Measurements from ENCODE around the gene SMARCA4. TPM values are rescaled to one million over a fixed set of nuclear protein-coding genes. Genes with fewer than 3 reads are reported as not detected.

Gene SMARCA4
- total RNA-seq = 100 to 1,000 TPM; 119 to 120 TPM

DNA sequence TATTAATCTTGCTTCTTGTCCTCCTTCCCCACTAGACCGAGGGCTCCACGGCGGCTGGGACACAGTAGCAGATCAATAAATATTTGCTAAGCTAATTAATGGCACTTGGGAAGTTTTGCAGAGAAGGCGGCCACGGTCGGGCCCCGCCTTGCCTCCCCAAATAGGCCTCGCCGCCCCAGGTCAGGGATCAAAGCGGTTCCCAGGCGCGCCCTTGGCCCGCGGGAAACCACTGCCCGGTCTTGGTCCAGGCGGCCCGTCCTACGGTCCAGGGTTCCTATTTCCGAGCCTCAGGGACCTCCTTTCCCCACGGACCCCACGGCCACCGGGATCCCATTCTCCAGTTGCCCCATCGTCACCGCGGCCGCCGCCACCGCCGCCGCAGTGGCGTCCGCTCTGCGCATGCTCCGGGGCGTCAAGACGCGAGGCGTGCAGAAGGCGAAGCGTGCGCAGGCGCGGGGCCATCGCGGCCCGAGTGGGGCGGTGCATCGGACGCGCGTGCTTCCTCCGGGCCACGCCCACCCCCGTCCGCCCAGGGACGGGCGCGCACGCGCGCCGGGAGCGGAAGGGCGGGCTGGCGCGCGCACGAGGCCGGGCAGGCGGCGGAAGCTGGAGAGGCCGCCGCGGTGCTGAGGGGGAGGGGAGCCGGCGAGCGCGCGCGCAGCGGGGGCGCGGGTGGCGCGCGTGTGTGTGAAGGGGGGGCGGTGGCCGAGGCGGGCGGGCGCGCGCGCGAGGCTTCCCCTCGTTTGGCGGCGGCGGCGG, at the start of gene SMARCA4:
Gene SMARCA4, plus strand, starts transcription at position 717 of the 759 bp plus-strand sequence. CDS start 23,122 bp downstream, outside the sequence.
- CTCF ChIA-PET = interaction anchor here (0.6 to 1.5 kb wide), 7 partner anchors 10 to 522 kb away, joined by 3 to 7 read pairs (median 3); no protein-coding TSS in a partner anchor
- POLR2A ChIA-PET = interaction anchor here (0.5 to 1.5 kb wide), 3 partner anchors 18 to 129 kb away, joined by 4 to 10 read pairs (median 5); partner anchors contain the start of gene LDLR

DNA sequence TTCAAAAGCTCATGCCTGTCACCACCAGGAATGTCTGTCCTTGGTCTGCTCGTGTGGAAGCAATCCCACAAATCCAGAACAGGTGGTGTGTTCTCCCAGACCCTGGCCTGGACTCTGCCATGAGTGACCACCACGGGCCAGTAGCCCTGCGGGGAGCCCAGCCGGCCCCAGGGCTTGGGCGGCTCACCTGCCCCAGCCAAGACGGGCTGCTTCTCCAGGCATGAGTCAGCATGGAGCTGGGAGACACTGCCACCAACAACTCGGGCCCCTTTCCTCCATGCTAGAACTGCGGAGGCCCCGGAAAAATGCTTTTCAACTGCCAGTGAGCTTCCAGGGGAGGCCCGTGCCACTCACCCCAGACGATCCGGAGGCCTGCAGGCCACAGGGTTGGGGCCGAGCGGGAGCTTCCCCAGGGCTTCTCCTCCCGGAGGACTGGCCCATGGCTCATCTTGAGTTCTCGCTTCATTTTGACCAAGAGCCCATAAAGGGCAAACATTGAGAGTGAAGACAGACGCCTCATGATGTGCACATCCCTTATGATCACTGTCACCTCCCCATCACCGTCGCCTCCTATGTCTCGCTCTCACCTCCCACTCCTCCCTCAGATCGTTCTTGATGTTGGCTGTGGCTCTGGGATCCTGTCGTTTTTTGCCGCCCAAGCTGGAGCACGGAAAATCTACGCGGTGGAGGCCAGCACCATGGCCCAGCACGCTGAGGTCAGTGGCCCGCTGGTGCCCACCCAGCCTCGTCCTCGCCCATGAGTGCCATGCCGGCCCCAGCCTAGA, 49.1 kb upstream of the SMARCA4 start:
- ChIA-PET CTCF (interaction anchor here (0.6 kb wide), 1 partner anchor 47 kb away, joined by 3 read pairs; no protein-coding TSS in a partner anchor), POLR2A (no interaction called here)

DNA sequence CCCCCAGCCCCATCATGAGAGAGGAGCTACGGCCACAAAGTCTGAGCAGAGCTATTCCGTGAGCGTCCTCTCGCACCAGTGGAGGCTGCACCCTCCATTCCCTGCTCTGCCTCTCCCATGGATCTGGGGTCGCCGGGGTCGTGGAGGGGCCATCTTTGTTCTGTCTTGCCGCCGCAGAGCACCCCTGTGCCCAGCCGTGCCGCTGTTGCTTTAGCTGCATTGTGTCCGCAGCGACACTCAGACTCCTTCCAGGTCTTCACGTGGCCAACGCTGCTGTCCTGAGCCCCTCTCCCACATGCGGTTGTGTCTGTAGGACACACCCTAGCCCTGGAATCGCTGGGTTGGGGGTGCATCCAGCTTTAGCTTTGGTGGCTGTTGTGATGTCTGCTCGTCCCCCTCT, 48.2 kb upstream of the SMARCA4 start:
- CTCF ChIA-PET = no interaction called here
- POLR2A ChIA-PET = no interaction called here

DNA sequence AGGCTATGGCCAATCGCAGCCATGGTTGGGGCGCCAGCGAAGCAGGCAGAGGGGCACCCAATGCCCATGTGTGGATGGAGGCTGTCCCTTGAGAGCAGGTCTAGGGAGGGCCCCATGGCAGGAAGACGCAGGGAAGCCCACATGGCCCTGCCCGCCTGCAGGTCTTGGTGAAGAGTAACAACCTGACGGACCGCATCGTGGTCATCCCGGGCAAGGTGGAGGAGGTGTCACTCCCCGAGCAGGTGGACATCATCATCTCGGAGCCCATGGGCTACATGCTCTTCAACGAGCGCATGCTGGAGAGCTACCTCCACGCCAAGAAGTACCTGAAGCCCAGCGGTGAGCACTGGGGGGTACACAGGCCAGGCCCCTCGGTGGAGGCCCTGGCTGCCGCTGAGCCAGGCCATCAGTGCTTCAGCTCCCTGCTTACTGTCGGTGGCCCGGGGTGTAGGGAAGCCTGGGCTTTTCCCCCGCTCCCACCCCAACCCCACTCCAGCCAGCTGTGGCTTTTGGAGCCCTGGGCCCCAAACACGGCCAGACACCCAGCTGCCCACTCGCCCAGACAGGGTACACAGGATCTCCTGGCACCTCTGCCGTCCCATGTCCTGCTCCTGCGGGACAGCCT, 47.0 kb upstream of the SMARCA4 start:
- ChIA-PET CTCF (interaction anchor here (0.5 kb wide), 1 partner anchor 16 kb away, joined by 4 read pairs; no protein-coding TSS in a partner anchor), POLR2A (no interaction called here)

DNA sequence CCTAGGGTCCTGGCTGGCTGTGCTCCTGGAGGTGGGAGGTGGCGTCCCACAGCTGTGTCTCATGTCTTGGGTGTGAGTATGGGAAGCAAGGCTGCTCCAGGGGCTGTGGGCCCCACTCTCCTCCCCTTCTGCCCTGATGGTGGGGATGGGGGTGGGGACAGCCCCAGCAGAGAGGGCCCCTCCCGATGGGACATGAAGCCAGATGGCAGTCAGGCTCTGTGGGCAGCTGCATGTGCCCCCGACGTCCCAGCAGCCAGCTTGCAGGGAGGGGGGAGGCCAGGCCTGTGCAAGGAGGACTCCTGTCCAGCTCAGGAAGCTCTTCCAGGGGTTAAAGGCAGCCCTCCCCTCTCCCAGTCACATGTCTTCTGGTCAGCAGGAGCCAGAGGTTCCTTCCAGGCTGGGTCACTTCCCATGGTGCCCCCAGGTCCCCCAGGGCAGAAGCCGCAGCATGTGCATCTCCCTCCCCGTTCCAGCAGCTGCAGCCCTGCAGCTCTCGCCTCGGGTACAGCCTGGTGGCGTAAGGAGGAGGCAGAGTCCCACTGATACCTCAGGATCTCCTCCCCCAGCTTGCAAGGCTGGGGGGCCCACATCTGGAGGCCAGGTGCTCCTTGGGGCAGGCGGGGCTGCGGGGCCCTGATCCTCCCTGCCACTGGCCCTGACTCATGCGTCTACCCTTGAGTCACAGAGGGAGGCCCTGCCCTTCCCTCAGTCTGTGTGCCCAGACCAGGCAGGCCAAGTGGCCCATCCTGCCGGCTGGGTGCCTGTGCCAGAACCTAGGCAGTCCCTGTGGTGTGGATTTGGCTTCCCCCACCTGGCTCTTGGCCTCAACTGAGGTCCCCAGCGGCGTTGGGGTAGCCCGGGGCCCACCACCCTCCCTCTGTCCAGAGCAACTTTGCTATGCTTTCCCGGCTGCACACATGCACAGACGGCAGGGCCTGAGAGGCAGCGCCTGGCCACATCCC, 45.4 kb upstream of the SMARCA4 start:
- ChIA-PET POLR2A (no interaction called here), CTCF (no interaction called here)

DNA sequence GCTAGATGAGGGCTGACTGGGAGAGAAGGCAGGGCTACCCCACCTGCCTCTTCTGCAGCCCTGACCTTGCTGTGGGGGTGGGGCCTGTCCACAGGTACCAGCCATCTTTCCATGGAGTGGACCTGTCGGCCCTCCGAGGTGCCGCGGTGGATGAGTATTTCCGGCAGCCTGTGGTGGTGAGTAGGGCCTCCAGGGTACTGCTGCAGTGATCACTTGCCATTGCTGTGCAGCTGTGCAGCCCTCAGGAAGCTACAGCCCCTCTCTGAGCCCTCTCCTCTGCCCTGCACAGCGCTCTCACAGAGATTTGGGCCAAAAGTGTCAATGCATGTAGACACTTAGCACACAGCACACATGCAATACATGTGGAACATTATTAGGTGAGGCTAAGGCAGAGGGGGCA, 44.2 kb upstream of the SMARCA4 start:
- POLR2A ChIA-PET = no interaction called here

DNA sequence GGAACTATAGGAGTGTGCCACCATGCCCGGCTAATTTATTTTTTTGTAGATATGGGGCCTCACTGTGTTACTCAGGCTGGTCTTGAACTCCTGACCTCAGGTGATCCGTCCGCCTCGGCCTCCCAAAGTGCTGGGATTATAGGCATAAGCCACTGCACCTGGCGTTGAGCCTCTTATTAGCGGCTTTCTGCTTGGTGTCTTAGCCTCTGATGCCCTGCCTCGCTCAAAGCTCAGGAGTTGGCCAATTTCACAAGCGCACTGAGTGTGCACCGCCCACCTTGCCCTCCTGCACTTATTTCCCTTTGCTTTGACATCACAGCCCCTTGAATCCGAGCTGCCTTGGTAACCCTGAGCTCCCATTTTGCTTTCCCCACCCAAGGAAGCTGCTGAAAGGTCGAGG, 42.5 kb upstream of the SMARCA4 start:
- POLR2A ChIA-PET = interaction anchor here (0.7 kb wide), 1 partner anchor 91 kb away, joined by 3 read pairs; no protein-coding TSS in a partner anchor
- CTCF ChIA-PET = no interaction called here

More for the DNA sequence above, 44.2 kb upstream of the SMARCA4 start:
- CTCF ChIA-PET = interaction anchor here (1.2 kb wide), 1 partner anchor 44 kb away, joined by 3 read pairs; no protein-coding TSS in a partner anchor

DNA sequence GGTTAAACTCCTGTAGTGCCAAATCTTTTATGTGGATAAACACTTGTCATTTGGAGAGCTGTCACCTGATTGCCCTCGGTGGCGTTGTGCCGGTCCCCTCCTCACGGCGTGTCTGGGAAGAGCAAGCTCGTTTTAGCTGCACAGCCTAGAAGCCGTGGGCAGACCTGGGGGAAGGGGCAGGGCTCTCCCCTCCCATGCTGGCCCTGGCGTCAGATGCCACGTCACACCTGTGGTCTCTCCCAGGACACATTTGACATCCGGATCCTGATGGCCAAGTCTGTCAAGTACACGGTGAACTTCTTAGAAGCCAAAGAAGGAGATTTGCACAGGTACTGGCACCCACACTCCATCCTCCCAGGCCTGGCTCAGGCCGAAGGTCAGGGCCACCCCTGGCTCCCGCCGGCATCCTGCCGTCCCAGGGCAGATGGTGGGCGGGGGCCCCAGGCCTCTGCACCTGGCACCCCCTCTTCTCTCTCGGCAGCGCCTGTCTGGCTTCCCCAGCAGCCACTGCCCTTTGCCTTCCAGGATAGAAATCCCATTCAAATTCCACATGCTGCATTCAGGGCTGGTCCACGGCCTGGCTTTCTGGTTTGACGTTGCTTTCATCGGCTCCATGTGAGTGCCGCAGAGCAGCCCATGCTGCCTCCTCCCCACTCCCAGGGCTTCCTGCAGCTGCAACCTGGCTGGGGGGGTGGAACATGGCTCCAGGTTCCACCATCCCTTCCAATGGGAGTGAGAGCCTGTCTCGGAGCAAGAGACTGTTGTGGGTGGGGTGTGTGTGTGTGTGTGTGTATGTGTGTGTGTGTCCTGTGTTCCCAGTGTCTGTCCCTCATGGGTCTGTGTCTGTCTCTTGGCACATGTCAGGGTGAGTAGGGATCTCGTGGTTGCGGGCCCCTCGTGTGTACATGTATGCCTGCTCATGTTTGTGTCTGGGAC, 41.2 kb upstream of the SMARCA4 start:
- ChIA-PET CTCF (no interaction called here), POLR2A (no interaction called here)

DNA sequence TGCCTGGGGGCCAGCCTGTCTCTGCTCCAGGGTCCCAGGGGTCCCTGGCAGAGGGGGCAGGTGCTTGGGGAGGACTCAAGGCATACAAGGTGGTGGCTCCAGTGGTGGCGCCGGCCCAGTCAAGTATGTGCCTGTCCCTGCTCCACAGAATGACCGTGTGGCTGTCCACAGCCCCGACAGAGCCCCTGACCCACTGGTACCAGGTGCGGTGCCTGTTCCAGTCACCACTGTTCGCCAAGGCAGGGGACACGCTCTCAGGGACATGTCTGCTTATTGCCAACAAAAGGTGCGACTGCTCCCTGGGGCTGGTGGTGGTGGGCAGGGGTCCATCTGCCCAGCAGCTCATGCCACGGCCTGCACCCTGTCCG, 40.6 kb upstream of the SMARCA4 start:
- POLR2A ChIA-PET = no interaction called here
- CTCF ChIA-PET = no interaction called here

DNA sequence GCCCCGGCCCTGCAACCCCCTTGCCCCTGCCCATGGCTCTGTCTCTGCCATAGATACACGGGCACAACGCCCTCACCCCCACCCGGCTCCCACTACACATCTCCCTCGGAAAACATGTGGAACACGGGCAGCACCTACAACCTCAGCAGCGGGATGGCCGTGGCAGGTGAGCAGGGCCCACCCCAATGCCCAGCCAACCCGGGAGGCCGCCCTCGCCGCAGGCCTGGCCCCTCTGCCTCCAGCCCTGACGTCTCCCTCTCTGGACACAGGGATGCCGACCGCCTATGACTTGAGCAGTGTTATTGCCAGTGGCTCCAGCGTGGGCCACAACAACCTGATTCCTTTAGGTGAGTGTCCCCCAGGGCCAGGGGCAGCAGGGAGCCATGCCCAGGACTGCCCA, 40.0 kb upstream of the SMARCA4 start:
- POLR2A ChIA-PET = no interaction called here
- CTCF ChIA-PET = no interaction called here

DNA sequence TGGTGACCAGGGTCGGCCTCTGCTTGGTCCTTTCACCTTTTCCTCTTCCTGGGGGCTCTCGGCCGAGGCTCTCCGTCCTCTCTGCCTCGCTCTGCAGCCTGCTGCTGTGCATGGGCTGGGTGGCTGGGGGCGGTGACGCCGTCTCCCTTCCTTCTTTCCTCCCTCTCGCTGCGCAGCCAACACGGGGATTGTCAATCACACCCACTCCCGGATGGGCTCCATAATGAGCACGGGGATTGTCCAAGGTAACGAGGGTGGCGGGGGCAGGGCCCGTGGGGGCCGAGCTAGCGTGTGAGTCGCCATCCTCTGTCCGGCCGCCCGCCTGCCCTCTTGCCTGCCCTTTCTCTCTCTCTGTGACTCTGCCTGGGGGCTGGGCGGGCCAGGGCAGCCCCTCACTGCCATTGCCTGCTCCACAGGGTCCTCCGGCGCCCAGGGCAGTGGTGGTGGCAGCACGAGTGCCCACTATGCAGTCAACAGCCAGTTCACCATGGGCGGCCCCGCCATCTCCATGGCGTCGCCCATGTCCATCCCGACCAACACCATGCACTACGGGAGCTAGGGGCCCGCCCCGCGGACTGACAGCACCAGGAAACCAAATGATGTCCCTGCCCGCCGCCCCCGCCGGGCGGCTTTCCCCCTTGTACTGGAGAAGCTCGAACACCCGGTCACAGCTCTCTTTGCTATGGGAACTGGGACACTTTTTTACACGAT, 39.5 kb upstream of the SMARCA4 start:
- POLR2A ChIA-PET = interaction anchor here (0.6 kb wide), 1 partner anchor 48 kb away, joined by 4 read pairs; no protein-coding TSS in a partner anchor
- CTCF ChIA-PET = no interaction called here

DNA sequence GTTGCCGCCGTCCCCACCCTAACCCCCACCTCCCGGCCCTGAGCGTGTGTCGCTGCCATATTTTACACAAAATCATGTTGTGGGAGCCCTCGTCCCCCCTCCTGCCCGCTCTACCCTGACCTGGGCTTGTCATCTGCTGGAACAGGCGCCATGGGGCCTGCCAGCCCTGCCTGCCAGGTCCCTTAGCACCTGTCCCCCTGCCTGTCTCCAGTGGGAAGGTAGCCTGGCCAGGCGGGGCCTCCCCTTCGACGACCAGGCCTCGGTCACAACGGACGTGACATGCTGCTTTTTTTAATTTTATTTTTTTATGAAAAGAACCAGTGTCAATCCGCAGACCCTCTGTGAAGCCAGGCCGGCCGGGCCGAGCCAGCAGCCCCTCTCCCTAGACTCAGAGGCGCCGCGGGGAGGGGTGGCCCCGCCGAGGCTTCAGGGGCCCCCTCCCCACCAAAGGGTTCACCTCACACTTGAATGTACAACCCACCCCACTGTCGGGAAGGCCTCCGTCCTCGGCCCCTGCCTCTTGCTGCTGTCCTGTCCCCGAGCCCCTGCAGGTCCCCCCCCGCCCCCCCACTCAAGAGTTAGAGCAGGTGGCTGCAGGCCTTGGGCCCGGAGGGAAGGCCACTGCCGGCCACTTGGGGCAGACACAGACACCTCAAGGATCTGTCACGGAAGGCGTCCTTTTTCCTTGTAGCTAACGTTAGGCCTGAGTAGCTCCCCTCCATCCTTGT, 38.8 kb upstream of the SMARCA4 start:
- CTCF ChIA-PET = interaction anchor here (1.3 kb wide), 1 partner anchor 20 kb away, joined by 4 read pairs; no protein-coding TSS in a partner anchor
- POLR2A ChIA-PET = interaction anchor here (0.6 kb wide), 1 partner anchor 48 kb away, joined by 4 read pairs; no protein-coding TSS in a partner anchor

DNA sequence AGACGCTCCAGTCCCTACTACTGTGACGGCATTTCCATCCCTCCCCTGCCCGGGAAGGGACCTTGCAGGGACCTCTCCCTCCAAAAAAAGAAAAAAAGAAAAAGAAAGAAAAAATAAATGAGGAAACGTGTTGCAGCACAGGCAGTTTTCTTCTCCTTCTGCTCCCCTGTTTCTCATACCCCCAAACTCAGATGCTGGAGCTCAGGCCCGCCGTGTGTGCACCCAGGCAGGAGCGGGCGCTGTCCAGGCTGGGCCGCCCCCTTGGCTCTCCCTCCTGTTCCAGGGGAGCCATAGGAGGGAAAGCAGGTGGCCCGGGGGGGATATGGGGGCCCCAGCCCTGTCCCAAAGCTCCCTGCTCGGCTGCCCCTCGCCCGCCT, 38.2 kb upstream of the SMARCA4 start:
- CTCF ChIA-PET = interaction anchor here (1.3 kb wide), 1 partner anchor 19 kb away, joined by 4 read pairs; no protein-coding TSS in a partner anchor
- POLR2A ChIA-PET = no interaction called here

DNA sequence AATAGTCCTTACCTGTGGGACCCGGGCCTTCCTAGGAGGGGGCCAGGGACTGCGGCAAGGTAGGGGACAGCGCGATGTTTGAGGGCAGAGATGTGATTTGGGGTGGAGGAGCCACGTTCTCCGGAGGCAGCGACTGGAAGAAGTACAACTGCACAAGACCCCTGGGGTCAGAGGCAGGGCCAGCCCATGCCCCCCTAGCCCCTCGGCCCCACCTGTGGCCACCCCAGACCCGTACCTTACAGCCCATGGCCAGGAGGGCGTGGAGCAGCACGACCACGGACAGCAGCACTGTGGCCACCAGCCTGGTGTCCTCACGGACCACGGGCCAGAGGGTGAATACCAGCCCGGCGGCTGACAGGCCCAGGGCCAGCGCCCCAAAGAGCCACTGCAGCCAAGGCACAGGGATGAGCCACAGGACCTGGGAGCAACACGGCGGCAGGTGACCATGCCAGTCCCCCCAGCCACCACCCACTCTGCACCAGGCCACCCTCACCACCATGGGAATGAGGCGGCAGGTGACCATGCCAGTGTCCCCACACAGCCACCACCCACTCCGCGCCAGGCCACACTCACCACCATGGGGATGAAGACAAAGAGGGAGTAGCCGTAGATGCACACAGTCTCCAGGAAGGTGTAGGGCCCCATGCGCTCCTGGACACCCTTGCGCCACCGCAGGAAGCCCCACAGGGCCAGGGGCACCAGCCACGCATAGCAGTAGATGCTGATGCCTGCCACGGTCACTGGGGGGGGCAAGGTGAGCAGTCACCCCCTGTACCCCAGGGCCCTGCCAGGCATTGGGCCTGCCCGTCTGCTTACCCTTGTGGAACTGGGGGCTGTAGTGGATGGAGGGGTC, 37.3 kb upstream of the SMARCA4 start:
- ChIA-PET CTCF (interaction anchor here (1.3 kb wide), 1 partner anchor 18 kb away, joined by 4 read pairs; no protein-coding TSS in a partner anchor), POLR2A (no interaction called here)

DNA sequence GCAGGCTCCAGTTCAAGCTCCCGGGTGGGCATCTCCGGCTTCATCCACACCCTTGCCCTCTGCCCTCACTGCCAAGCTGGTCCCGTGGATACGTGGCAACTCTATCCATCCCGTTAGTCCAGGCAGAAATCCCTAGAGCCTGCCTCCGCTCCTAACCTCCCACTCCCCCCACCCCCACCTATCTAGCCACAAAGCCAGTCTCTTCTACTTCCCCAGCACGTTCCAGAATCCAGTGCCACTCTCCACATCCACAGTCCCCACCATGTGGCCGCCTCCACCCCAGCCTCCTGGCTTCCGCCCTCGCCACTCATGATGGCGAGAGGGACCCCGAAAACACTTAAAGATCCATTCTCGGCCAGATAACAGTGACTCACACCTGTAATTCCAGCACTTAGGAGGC, 36.2 kb upstream of the SMARCA4 start:
- CTCF ChIA-PET = no interaction called here
- POLR2A ChIA-PET = interaction anchor here (0.6 kb wide), 1 partner anchor 357 kb away, joined by 5 read pairs; no protein-coding TSS in a partner anchor
